Measurements from ENCODE around the gene RNF167.

Gene RNF167

DNA sequence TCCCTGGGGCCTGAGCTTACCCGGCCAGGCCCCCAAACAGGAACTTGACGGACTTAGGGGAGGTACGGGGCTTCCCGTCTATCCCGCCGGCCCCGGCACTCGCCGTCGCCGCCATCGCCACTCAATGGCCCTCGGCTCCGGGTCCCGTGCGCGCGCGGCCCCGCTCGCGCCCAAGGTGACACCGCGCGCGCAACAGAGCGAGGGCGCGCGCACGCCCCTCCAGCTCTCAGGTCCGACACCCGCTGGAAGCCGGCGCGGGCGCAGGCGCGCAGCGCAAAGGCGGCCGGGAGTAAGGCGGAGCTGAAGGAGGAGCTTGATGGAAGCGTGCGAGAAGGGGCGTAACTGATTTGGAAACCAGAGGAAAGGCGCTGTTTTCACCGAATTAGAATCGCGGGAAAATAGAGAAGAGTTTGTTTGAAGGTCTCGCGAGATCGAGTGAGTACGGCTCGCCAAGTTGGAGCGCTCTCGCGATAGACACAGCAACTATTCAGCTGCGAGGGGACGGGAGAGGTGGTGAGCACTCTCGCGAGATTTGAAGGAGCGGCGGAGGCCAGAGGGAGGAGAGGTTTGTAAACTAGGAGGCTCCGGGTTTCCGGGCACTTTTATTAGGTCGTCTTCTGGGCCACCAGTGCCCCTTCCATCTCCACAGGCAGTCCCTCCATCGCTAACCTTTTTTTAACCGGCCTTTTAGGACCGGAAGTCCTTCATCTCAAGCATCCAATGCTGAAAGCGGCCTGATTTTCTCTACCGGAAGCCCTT, at the start of gene RNF167, which contains the start of gene SLC25A11:
TSS of gene RNF167 (plus strand) at position 473 of the 759 bp plus-strand sequence. CDS start 642 bp downstream, outside the sequence.
TSS of gene SLC25A11 (minus strand) at position 251 of the 759 bp plus-strand sequence. CDS start at position 115, 136 bp downstream.
- H3K9me3 Mint-ChIP-seq = no peaks in the 10 kb centered on the region
- H3K36me3 Mint-ChIP-seq (ENCODE audit: insufficient read depth) = peaks cover 40% of the 10 kb centered on the region
- peak within 1 kb of the TSS; percentile 87 for H3K27ac Mint-ChIP-seq (ENCODE audit: low read depth)
- DNase-seq (ENCODE audit: low spot score in 2 of 2) (peak; percentile 93 to 99), ATAC-seq (replicated peaks; ENCODE audit: extremely low read depth, poor library complexity, severe bottlenecking) (peak; percentile 86)
- H3K4me1 Mint-ChIP-seq = peaks cover 72% of the 10 kb centered on the region
- no peaks in the 10 kb centered on the region for H3K27me3 Mint-ChIP-seq
- peak within 1 kb of the TSS; percentile 94 for H3K4me3 Mint-ChIP-seq

DNA sequence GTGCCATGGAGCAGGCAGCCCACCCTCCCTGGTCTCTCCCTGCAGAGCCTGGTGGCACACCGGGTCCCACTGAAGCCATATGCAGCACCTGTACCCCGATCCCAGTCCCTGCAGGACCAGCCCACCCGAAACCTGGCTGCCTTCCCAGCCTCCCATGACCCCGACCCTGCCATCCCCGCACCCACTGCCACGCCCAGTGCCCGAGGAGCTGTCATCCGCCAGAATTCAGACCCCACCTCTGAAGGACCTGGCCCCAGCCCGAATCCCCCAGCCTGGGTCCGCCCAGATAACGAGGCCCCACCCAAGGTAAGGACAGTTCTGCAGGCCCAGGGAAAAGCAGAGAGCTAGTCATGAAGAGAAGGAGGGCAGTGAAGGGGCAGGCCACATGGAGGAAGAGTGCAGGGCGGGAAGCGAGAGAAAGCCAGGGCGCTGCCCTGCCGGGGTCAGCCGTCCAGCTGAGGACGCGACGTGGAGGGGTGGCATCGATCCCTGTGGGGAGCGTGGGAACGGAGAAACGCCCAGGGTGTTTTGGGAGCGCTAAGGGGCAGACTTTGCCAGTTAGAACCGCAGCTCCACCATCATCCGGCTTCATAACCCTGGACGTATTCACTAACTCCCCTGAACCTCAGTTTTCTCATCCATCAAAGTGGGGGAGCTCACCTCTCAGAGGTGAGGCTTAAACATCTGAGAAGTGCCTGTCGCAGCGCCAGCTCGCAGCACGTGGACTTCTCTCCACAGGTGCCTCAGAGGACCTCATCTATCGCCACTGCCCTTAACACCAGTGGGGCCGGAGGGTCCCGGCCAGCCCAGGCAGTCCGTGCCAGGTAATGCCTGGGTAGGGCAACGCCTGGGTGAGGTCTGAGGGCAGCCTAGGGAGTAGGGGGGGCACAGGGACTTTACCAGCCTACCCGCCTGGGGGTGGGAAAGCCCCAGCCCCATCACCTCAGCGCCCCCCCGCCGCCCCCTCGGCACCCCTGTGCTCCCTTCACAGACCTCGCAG, 48.4 kb upstream of the RNF167 start:
- ATAC-seq (replicated peaks; ENCODE audit: extremely low read depth, poor library complexity, severe bottlenecking) (no peak), DNase-seq (ENCODE audit: low spot score in 2 of 2) (no peak)
- H3K4me3 Mint-ChIP-seq = no peak overlapping the region
- H3K4me1 Mint-ChIP-seq = peaks cover 6% of the 10 kb centered on the region
- H3K9me3 Mint-ChIP-seq = no peaks in the 10 kb centered on the region
- peak overlapping the region; percentile 46 for H3K27ac Mint-ChIP-seq (ENCODE audit: low read depth)
- no peaks in the 10 kb centered on the region for H3K27me3 Mint-ChIP-seq
- peaks cover 12% of the 10 kb centered on the region for H3K36me3 Mint-ChIP-seq (ENCODE audit: insufficient read depth)

DNA sequence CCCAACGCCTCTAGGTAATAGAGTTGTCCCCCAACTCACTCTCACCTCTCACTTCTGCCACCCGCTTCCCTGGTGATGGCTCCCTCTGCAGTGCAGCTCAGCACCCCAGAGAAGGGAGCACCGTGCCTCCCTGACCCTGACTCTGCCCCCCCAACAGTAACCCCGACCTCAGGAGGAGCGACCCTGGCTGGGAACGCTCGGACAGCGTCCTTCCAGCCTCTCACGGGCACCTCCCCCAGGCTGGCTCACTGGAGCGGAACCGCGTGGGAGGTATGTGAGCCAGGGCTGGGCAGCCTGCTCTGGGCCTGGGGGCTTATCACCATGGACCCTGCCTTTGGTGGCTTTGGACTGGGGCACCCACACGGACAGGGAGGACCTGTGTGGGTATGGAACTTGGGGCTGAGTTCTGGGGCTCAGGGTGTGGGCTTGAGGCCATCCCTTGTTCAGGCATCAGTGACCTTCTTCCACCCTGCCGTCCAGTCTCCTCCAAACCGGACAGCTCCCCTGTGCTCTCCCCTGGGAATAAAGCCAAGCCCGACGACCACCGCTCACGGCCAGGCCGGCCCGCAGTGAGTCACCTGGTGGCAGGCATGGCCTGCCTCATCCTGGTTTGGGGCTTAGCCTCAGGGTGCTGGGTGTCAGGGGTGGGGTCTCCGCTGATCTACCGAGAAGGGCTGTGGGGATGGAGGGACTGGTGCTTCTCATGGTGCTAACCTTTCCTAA, 47.4 kb upstream of the RNF167 start:
- H3K4me3 Mint-ChIP-seq = no peak overlapping the region
- ATAC-seq (replicated peaks; ENCODE audit: extremely low read depth, poor library complexity, severe bottlenecking) (no peak), DNase-seq (ENCODE audit: low spot score in 2 of 2) (no peak)
- peaks cover 12% of the 10 kb centered on the region for H3K36me3 Mint-ChIP-seq (ENCODE audit: insufficient read depth)
- no peaks in the 10 kb centered on the region for H3K9me3 Mint-ChIP-seq
- peaks cover 6% of the 10 kb centered on the region for H3K4me1 Mint-ChIP-seq
- H3K27ac Mint-ChIP-seq (ENCODE audit: low read depth) = peak overlapping the region; percentile 46
- H3K27me3 Mint-ChIP-seq = no peaks in the 10 kb centered on the region

GRCh38 chr17:4893272-4893671, 46.8 kb upstream of the RNF167 start:
- H3K4me1 Mint-ChIP-seq = peaks cover 10% of the 10 kb centered on the region
- no peaks in the 10 kb centered on the region for H3K9me3 Mint-ChIP-seq
- no peak for DNase-seq (ENCODE audit: low spot score in 2 of 2)
- ATAC-seq (replicated peaks; ENCODE audit: extremely low read depth, poor library complexity, severe bottlenecking) = no peak
- H3K27ac Mint-ChIP-seq (ENCODE audit: low read depth) = no peak overlapping the region
- no peaks in the 10 kb centered on the region for H3K27me3 Mint-ChIP-seq
- H3K36me3 Mint-ChIP-seq (ENCODE audit: insufficient read depth) = peaks cover 12% of the 10 kb centered on the region
- H3K4me3 Mint-ChIP-seq = no peak overlapping the region

DNA sequence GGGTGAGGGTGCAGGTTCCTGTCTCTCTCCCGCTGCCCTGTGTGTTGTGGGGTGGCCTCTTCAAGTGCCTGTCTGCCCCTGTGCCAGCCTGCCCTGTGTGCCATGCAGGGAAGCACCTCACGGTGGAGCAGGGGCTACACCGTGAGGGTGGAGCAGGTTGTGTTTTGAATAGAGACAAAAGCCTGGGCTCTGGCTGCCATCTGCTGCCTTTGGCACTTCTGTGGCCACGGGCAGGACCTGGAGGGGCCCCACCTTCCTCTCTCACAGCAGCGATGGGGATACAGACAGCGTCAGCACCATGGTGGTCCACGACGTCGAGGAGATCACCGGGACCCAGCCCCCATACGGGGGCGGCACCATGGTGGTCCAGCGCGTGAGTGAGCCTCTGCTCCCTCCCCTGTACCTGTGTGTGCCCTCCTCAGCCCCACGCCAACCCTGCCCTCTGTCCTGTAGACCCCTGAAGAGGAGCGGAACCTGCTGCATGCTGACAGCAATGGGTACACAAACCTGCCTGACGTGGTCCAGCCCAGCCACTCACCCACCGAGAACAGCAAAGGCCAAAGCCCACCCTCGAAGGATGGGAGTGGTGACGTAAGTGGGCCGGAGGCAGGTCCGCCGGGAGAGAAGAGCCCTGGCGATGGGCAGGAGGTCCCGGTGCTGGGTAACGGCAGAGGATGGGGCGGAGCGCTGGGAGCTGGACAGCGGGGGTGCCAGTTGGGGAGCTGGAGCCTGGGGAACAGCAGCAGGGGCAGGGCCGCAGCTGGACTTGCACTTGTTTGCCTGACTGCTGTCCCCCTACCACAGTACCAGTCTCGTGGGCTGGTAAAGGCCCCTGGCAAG, 46.1 kb upstream of the RNF167 start:
- Mint-ChIP-seq H3K36me3 (ENCODE audit: insufficient read depth) (peaks cover 12% of the 10 kb centered on the region), H3K27ac (ENCODE audit: low read depth) (no peak overlapping the region), H3K9me3 (no peaks in the 10 kb centered on the region), H3K4me1 (peaks cover 13% of the 10 kb centered on the region), H3K27me3 (no peaks in the 10 kb centered on the region), H3K4me3 (no peak overlapping the region)
- DNase-seq (ENCODE audit: low spot score in 2 of 2) (no peak), ATAC-seq (replicated peaks; ENCODE audit: extremely low read depth, poor library complexity, severe bottlenecking) (no peak)

- H3K4me1 Mint-ChIP-seq = peaks cover 16% of the 10 kb centered on the region
- no peak overlapping the region for H3K4me3 Mint-ChIP-seq
- H3K27me3 Mint-ChIP-seq = no peaks in the 10 kb centered on the region
- DNase-seq (ENCODE audit: low spot score in 2 of 2) (no peak), ATAC-seq (replicated peaks; ENCODE audit: extremely low read depth, poor library complexity, severe bottlenecking) (no peak)
- peaks cover 15% of the 10 kb centered on the region for H3K36me3 Mint-ChIP-seq (ENCODE audit: insufficient read depth)
- H3K27ac Mint-ChIP-seq (ENCODE audit: low read depth) = no peak overlapping the region
- no peaks in the 10 kb centered on the region for H3K9me3 Mint-ChIP-seq
These were observed 44.9 kb upstream of the RNF167 start for GRCh38 chr17:4895121-4895520.

DNA sequence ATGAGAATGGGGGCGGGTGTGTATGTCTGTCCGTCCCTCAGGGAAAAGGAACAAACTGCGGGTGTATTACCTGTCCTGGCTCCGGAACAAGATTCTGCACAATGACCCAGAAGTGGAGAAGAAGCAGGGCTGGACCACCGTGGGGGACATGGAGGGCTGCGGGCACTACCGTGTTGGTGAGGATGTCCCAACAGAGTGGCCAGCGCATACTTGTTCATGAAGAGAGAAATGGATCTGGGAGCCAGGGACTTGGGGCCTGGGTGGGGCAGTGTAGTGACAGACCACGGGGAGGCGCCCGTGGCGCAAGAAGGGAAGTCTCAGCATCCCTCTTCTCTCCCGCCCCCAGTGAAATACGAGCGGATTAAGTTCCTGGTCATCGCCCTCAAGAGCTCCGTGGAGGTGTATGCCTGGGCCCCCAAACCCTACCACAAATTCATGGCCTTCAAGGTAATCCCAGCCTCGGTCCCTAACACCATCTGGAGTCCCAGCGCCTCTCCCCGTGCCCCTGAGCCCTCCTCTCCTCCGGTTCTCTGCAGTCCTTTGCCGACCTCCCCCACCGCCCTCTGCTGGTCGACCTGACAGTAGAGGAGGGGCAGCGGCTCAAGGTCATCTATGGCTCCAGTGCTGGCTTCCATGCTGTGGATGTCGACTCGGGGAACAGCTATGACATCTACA, 44.3 kb upstream of the RNF167 start:
- no peak for ATAC-seq (replicated peaks; ENCODE audit: extremely low read depth, poor library complexity, severe bottlenecking)
- Mint-ChIP-seq H3K27ac (ENCODE audit: low read depth) (no peak overlapping the region), H3K4me3 (no peak overlapping the region), H3K4me1 (peaks cover 20% of the 10 kb centered on the region), H3K9me3 (no peaks in the 10 kb centered on the region), H3K27me3 (no peaks in the 10 kb centered on the region), H3K36me3 (ENCODE audit: insufficient read depth) (peaks cover 19% of the 10 kb centered on the region)
- DNase-seq (ENCODE audit: low spot score in 2 of 2) = no peak

- DNase-seq (ENCODE audit: low spot score in 2 of 2) (no peak), ATAC-seq (replicated peaks; ENCODE audit: extremely low read depth, poor library complexity, severe bottlenecking) (no peak)
- peaks cover 23% of the 10 kb centered on the region for H3K36me3 Mint-ChIP-seq (ENCODE audit: insufficient read depth)
- no peak overlapping the region for H3K27ac Mint-ChIP-seq (ENCODE audit: low read depth)
- peaks cover 23% of the 10 kb centered on the region for H3K4me1 Mint-ChIP-seq
- no peaks in the 10 kb centered on the region for H3K27me3 Mint-ChIP-seq
- no peaks in the 10 kb centered on the region for H3K9me3 Mint-ChIP-seq
- no peak overlapping the region for H3K4me3 Mint-ChIP-seq
These were observed 43.5 kb upstream of the RNF167 start for GRCh38 chr17:4896332-4897197.

DNA sequence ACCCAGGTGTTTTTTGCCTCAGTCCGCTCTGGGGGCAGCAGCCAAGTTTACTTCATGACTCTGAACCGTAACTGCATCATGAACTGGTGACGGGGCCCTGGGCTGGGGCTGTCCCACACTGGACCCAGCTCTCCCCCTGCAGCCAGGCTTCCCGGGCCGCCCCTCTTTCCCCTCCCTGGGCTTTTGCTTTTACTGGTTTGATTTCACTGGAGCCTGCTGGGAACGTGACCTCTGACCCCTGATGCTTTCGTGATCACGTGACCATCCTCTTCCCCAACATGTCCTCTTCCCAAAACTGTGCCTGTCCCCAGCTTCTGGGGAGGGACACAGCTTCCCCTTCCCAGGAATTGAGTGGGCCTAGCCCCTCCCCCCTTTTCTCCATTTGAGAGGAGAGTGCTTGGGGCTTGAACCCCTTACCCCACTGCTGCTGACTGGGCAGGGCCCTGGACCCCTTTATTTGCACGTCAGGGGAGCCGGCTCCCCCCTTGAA, 42.8 kb upstream of the RNF167 start:
- Mint-ChIP-seq H3K36me3 (ENCODE audit: insufficient read depth) (peaks cover 23% of the 10 kb centered on the region), H3K4me3 (no peak overlapping the region), H3K4me1 (peaks cover 25% of the 10 kb centered on the region), H3K27me3 (no peaks in the 10 kb centered on the region), H3K27ac (ENCODE audit: low read depth) (no peak overlapping the region), H3K9me3 (no peaks in the 10 kb centered on the region)
- ATAC-seq (replicated peaks; ENCODE audit: extremely low read depth, poor library complexity, severe bottlenecking) = no peak
- no peak for DNase-seq (ENCODE audit: low spot score in 2 of 2)

GRCh38 chr17:4897785-4898184, 42.3 kb upstream of the RNF167 start:
- Mint-ChIP-seq H3K27ac (ENCODE audit: low read depth) (no peak overlapping the region), H3K9me3 (no peaks in the 10 kb centered on the region), H3K4me3 (peak overlapping the region; percentile 84), H3K4me1 (peaks cover 30% of the 10 kb centered on the region), H3K27me3 (no peaks in the 10 kb centered on the region), H3K36me3 (ENCODE audit: insufficient read depth) (peaks cover 23% of the 10 kb centered on the region)
- no peak for ATAC-seq (replicated peaks; ENCODE audit: extremely low read depth, poor library complexity, severe bottlenecking)
- DNase-seq (ENCODE audit: low spot score in 2 of 2) = no peak
